Measurements from ENCODE around the gene SYT10.

GRCh38 chr12:33383503-33383902 is 56.1 kb downstream of the SYT10 start:
- TF ChIP-seq CTCF (IDR thresholded peaks at IDR 0.05) (no peak), POLR2A (IDR thresholded peaks at IDR 0.05) (no peak)

Data from heart left ventricle (tissue), 13 donors.